AG10803 (cell line): ENCODE results near the gene GUCY1A1.
A peak's percentile ranks its signal among the peaks of the same experiment; 100 is the strongest.

Experiments
- DNase-seq: peaks from one replicate; pipeline ENCODE4 v3.0.0; 2010; ENCODE audit warnings: low read depth
- H3K4me3 ChIP-seq: 2 replicates; pipeline ENCODE4 v1.5.1; 2011; ENCODE audit warnings: mild to moderate bottlenecking, low read length, control low read depth
- CTCF ChIP-seq: conservative IDR thresholded peaks from 2 replicates; pipeline ENCODE4 v1.5.1; 2011; ENCODE audit warnings: mild to moderate bottlenecking, low read length, control low read depth, inconsistent platforms

The GUCY1A1 gene

GRCh38 chr4:155761916-155762315, 95.3 kb downstream of the GUCY1A1 start:
- H3K4me3 ChIP-seq: no peak overlapping the region
- no peak for TF ChIP-seq CTCF
- DNase-seq: no peak

- TF ChIP-seq CTCF: no peak
- DNase-seq: peak; percentile 23
- no peak overlapping the region for H3K4me3 ChIP-seq
Observed at GRCh38 chr4:155762334-155762733, 95.7 kb downstream of the GUCY1A1 start.

DNA sequence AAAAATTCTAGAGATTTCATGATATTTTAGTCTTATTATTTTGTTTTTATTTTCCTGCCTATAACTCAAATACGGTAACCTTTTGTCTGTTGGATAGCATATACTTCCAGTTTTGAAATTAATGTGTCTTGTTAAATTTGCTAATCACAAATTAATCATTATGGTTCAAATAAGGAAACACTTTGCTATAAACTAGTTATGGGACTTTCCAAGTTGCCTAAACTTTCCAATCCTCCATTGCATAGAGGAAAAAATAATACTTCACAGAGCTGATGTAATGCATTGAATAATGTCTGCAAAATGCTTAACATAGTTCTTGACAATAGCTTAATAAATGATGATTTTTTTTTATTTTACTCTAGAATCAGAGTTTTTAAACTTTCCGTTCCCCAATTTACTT, 96.9 kb downstream of the GUCY1A1 start:
- no peak for TF ChIP-seq CTCF
- H3K4me3 ChIP-seq: no peak overlapping the region
- no peak for DNase-seq

GRCh38 chr4:155765149-155765548, 98.5 kb downstream of the GUCY1A1 start:
- TF ChIP-seq CTCF: no peak

GRCh38 chr4:155766622-155767021, 100.0 kb downstream of the GUCY1A1 start:
- no peak overlapping the region for H3K4me3 ChIP-seq
- DNase-seq: no peak

More at GRCh38 chr4:155765149-155765548, 98.5 kb downstream of the GUCY1A1 start:
- H3K4me3 ChIP-seq: no peak overlapping the region
- DNase-seq: no peak

DNA sequence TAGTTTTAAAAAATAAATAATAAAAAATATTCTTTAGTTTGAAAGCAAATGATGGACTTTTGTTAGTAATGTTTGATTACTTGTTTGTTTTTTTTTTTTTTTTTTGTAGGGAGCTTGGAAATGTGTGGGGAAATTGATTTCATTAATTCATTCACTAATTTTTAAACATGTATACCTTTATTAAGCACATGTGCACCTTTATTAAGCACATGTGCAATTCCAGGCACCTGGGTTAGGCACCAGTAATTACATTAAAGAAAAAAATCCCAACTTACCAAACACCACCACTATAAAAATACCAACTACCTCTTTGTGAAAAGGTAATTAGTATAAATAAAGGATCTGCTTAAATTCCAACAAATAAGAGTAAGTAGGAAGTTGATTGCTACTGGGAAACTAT, 101.7 kb downstream of the GUCY1A1 start:
- DNase-seq: no peak
- H3K4me3 ChIP-seq: no peak overlapping the region
- no peak for TF ChIP-seq CTCF

More at GRCh38 chr4:155766622-155767021, 100.0 kb downstream of the GUCY1A1 start:
- no peak for TF ChIP-seq CTCF

DNA sequence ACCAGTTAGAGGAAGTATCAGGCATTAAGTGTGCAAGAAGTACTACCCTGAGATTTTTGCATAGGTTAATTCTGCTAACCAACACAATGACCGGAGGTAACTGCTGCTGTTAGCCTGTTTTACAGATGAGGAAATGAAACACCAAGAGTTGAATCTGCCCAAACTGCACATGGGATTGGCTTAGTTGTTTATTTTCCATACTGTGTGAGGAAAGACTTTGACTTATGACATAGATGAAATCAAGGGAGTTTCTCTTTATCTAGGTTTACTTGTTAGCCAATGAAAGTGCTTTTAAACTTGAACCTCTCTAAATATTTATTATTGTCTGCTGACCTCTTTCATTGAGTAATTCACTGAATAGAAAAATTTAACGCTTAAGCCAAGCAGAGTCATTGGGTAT, 102.4 kb downstream of the GUCY1A1 start:
- no peak for DNase-seq
- no peak overlapping the region for H3K4me3 ChIP-seq
- TF ChIP-seq CTCF: no peak
